Nephron (organoid): ENCODE measurements around the gene LTV1.

ENCODE experiments used
- H3K27ac Mint-ChIP-seq, 3 experiments: 2 replicates each; pipeline ENCODE4 v1.8.0; 2020; ENCODE audit warnings: mixed read lengths in 3 of 3, mild to moderate bottlenecking in 2 of 3, moderate library complexity in 1 of 3
- H3K27me3 Mint-ChIP-seq: 2 replicates; pipeline ENCODE4 v1.8.0; 2021; ENCODE audit warnings: low read depth, mild to moderate bottlenecking, moderate library complexity, mixed read lengths
- H3K36me3 Mint-ChIP-seq: 2 replicates; pipeline ENCODE4 v1.8.0; 2020; ENCODE audit warnings: low read depth, mixed read lengths
- H3K4me1 Mint-ChIP-seq: 2 replicates; pipeline ENCODE4 v1.8.0; 2020; ENCODE audit warnings: mixed read lengths
- H3K4me3 Mint-ChIP-seq, 3 experiments: 2 replicates each; pipeline ENCODE4 v1.8.0; 2020; ENCODE audit warnings: mild to moderate bottlenecking in 3 of 3, mixed read lengths in 3 of 3, moderate library complexity in 2 of 3
- H3K9me3 Mint-ChIP-seq: 2 replicates; pipeline ENCODE4 v1.8.0; 2020; ENCODE audit warnings: mixed read lengths
- TF ChIP-seq, protein P1 (sequence below), 3 experiments: fragments of 200-600 bp; sonication (generic); IDR thresholded peaks; one replicate each; pipeline ENCODE4 v1.5.0; 2021; ENCODE audit warnings: antibody characterized with exemption in 3 of 3; ENCODE audit not compliant: unreplicated experiment in 3 of 3

LTV1 gene

DNA sequence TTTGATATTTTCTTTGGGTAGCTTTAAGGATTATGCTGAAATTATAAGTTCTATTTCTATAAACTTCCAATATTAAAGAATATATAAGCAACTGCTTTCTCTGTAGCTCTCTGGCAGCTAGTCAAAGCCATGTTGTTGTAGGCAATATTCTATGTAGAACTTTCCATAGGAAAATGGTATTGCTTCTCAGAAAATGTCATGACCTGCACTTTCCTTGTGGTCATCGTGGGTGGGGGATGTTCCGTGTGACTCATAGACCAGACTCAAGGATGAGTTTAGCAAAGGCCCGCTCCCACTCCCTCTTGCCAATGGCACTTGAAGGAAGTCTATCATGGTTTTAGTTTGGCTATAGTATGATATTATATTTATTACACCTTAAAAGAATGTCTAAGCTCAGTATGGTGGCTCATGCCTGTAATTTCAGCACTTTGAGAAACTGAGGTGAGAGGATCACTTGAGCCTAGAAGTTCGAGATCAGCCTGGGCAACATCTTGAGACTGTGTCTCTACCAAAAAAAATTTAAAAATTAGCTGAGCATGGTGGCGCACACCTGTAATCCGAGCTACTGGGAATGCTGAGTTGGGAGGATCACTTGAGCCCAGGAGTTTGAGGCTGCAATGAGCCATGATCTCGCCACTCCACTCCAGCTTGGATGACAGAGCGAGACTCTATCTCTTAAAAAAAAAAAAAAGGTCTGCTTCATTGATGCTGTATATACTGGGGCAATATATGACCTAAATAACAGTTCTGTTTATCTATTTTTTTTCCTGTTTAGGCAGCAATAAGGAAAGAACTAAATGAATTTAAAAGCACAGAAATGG lies 36.6 kb upstream of the LTV1 start:
- Mint-ChIP-seq H3K4me1 (no peaks in the 10 kb centered on the region), H3K36me3 (peaks cover 36% of the 10 kb centered on the region), H3K4me3 (no peak overlapping the region), H3K9me3 (peaks cover 4% of the 10 kb centered on the region), H3K27me3 (no peaks in the 10 kb centered on the region), H3K27ac (no peak overlapping the region)
- TF ChIP-seq, protein P1, sequence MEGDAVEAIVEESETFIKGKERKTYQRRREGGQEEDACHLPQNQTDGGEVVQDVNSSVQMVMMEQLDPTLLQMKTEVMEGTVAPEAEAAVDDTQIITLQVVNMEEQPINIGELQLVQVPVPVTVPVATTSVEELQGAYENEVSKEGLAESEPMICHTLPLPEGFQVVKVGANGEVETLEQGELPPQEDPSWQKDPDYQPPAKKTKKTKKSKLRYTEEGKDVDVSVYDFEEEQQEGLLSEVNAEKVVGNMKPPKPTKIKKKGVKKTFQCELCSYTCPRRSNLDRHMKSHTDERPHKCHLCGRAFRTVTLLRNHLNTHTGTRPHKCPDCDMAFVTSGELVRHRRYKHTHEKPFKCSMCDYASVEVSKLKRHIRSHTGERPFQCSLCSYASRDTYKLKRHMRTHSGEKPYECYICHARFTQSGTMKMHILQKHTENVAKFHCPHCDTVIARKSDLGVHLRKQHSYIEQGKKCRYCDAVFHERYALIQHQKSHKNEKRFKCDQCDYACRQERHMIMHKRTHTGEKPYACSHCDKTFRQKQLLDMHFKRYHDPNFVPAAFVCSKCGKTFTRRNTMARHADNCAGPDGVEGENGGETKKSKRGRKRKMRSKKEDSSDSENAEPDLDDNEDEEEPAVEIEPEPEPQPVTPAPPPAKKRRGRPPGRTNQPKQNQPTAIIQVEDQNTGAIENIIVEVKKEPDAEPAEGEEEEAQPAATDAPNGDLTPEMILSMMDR (IDR thresholded peaks at IDR 0.05; ENCODE audit: unreplicated experiment in 3 of 3), result no peak

DNA sequence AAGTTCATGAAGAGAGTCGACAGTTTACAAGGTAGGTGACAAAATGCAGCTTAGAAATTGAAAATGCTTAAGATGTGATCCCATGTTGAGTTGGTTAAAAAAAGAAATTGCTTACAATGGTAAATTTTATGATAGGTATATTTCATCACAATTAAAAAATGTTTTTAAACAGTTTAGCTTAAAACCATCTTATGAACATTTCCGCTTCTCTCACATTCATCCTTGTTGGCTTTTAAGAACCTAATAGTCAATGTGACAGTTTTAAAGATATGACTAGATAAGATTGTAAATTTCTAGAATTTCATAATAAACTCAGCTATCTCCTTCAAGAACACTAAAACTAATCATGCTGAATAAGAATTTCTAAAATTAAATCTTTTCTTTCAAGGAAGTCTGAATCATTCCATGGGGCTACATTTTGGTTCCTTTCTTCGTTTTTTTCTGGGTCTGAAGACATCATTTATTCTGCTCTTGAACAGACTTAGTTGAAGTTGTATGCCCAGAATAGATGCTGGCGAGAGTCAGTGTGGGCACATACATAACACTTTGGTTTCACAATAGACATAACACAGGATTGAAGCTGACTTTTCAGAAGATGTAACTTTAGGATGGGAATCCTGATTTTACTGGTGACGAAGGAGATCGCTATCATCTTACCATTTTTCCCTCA lies 35.9 kb upstream of the LTV1 start:
- H3K4me3 Mint-ChIP-seq, result no peak overlapping the region
- peaks cover 5% of the 10 kb centered on the region for H3K4me1 Mint-ChIP-seq
- peaks cover 30% of the 10 kb centered on the region for H3K36me3 Mint-ChIP-seq
- TF ChIP-seq, protein P1 (IDR thresholded peaks at IDR 0.05; ENCODE audit: unreplicated experiment in 3 of 3), result no peak
- no peak overlapping the region for H3K27ac Mint-ChIP-seq
- H3K9me3 Mint-ChIP-seq, result no peaks in the 10 kb centered on the region
- no peaks in the 10 kb centered on the region for H3K27me3 Mint-ChIP-seq

DNA sequence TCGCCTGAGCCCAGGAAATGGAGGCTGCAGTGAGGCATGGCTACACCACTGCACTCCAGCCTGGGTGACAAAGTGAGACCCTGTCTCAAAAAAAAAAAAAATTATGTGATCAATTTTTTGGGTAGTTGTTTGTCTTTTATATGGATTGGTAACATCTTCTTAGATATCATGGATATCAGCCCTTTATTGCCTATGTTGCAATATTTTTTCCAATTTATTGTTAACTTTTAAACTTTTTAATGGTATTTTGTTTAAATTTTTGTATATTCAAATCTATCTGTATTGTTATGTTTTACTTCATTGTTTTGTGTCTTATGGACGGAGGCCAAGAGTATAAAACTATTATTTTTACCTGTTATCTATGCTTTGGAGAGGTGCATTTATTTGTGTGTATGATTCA lies 32.4 kb upstream of the LTV1 start:
- Mint-ChIP-seq H3K27ac (no peak overlapping the region), H3K27me3 (no peaks in the 10 kb centered on the region), H3K36me3 (peaks cover 31% of the 10 kb centered on the region), H3K4me1 (peaks cover 5% of the 10 kb centered on the region), H3K4me3 (no peak overlapping the region), H3K9me3 (no peaks in the 10 kb centered on the region)
- TF ChIP-seq, protein P1 (IDR thresholded peaks at IDR 0.05; ENCODE audit: unreplicated experiment in 3 of 3), result no peak

DNA sequence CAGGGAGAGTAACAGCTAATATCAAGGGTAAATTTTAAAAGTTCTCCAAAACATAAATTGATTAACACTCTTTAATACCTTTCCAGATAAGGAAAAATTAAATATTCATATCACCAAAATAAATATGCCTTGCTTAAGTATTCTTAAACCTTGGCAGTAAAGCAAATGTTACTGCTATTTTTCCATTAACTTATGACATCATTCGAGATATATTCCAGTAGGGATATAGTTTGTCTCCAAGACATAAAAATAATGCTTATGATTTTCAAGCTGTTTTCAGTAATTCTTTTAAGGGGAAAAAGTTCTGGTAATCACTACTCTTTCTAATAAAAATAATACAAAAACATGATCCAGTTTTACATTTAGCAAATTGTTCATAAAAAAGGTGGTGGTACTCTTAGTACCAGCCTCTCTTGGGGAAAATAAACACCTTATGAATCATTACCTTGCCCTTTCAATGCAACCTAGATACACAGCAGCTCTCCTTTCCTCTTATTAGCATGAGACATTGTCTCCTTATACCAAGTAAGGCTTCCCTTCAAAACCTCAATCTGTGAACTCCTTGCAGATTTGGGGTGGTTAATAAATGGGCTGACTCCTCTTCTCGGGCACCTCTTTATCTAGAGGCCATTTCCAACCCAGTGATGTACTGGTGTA lies 31.5 kb upstream of the LTV1 start:
- H3K9me3 Mint-ChIP-seq, result no peaks in the 10 kb centered on the region
- TF ChIP-seq, protein P1 (IDR thresholded peaks at IDR 0.05; ENCODE audit: unreplicated experiment in 3 of 3), result no peak
- peak overlapping the region in 2 of 3 experiments; percentile 10 to 31 for H3K27ac Mint-ChIP-seq
- peaks cover 33% of the 10 kb centered on the region for H3K36me3 Mint-ChIP-seq
- H3K4me1 Mint-ChIP-seq, result peaks cover 11% of the 10 kb centered on the region
- H3K4me3 Mint-ChIP-seq, result no peak overlapping the region
- no peaks in the 10 kb centered on the region for H3K27me3 Mint-ChIP-seq

DNA sequence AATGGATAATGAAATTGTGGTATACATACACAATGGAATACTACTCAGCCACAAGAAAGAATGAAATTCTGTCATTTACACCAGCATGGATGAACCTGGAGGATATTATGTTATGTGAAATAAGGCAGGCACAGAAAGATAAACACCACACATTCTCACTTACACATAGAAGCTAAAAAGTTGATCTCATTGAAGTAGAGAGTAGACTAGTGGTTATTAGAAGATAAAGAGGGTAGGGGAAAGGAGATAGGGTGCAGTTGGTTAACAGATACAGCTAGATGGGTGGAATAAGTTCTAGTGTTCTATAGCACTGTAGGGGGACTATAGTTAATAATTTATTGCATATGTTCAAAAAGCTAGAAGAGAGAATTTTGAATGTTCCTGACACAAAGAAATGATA lies 25.5 kb upstream of the LTV1 start:
- H3K4me1 Mint-ChIP-seq, result peaks cover 6% of the 10 kb centered on the region
- H3K36me3 Mint-ChIP-seq, result peaks cover 23% of the 10 kb centered on the region
- H3K27ac Mint-ChIP-seq, result no peak overlapping the region
- no peak overlapping the region for H3K4me3 Mint-ChIP-seq
- no peaks in the 10 kb centered on the region for H3K9me3 Mint-ChIP-seq
- no peaks in the 10 kb centered on the region for H3K27me3 Mint-ChIP-seq
- TF ChIP-seq, protein P1 (IDR thresholded peaks at IDR 0.05; ENCODE audit: unreplicated experiment in 3 of 3), result no peak
